GM12892 (cell line): ENCODE data around the gene ARHGAP24.

Source experiments
- POLR2A ChIP-seq: IDR thresholded peaks from 2 replicates; pipeline ENCODE4 v1.6.1; 2011; ENCODE audit warnings: low read depth, low read length, control low read depth
- POLR2AphosphoS5 ChIP-seq: IDR thresholded peaks from 2 replicates; pipeline ENCODE4 v1.6.1; 2011; ENCODE audit warnings: low read depth, low read length, control low read depth
- TAF1 ChIP-seq: IDR thresholded peaks from 2 replicates; pipeline ENCODE4 v1.6.1; 2011; ENCODE audit warnings: low read depth, mild to moderate bottlenecking, control low read depth, low read length, borderline replicate concordance

DNA sequence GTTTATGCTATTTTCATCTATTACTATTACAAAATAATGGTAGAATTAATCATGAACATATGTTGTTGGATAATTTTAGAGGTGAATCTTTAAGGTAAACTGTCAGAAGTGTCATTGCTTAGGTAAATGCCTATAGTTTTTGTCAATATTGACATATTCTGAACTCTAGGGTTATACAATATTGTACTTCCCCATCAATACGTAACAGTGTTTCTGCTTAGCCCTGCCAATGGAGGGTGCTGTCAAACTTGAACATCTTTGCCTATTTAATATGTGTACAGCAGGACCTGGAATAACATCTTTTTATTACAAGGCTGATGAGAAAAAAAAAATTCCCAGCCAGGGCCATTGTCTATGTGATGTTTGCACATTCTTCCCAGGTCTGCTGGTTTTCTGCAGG, 40.8 kb downstream of the ARHGAP24 start:
- TF ChIP-seq POLR2A (no peak), POLR2AphosphoS5 (no peak), TAF1 (no peak)
